Measurements from ENCODE around the gene MYO1F.

Gene MYO1F

GRCh38 chr19:8585894-8586750 is 8.9 kb upstream of the MYO1F start:
- Histone ChIP-seq H3K4me2 (ENCODE audit: low read length, poor library complexity, severe bottlenecking) (no peak overlapping the region), H3K36me3 (ENCODE audit: control insufficient read depth in 1 of 2, insufficient read depth in 2 of 2, low read depth in 1 of 2, low read length in 2 of 2) (peaks cover 0 to 24% of the 10 kb centered on the region in 2 experiments), H2BK5ac (ENCODE audit: low read depth, low read length, poor library complexity, severe bottlenecking) (no peak overlapping the region), H3K27ac (ENCODE audit: low read length, poor library complexity, severe bottlenecking) (no peak overlapping the region), H3K9me3 (ENCODE audit: control insufficient read depth, low read length) (no peaks in the 10 kb centered on the region), H2BK15ac (ENCODE audit: low read depth, poor library complexity, severe bottlenecking) (no peak overlapping the region), H3K14ac (ENCODE audit: low read length in 2 of 2) (no peak overlapping the region), H3K18ac (ENCODE audit: low read depth in 1 of 2, low read length in 2 of 2) (no peak overlapping the region), H3K79me1 (replicated peaks; ENCODE audit: low read length, poor library complexity, severe bottlenecking) (no peaks in the 10 kb centered on the region), H3K23ac (ENCODE audit: low read length in 2 of 2) (no peak overlapping the region), H3K4me3 (ENCODE audit: insufficient read depth in 1 of 2, low read depth in 1 of 2, low read length in 2 of 2) (peak overlapping the region in 1 of 2 experiments; percentile 14), H3K9ac (ENCODE audit: low read length) (no peak overlapping the region), H3K27me3 (ENCODE audit: control insufficient read depth in 1 of 2, insufficient read depth in 1 of 2, low read length in 2 of 2) (peaks cover 0 to 4% of the 10 kb centered on the region in 2 experiments), H3K4ac (ENCODE audit: low read depth in 1 of 2, low read length in 2 of 2) (no peak overlapping the region), H2BK120ac (ENCODE audit: low read depth, low read length) (no peak overlapping the region), H4K91ac (ENCODE audit: low read length) (no peak overlapping the region), H2BK12ac (ENCODE audit: low read length in 2 of 2) (no peak overlapping the region), H2AK5ac (ENCODE audit: low read length, severe bottlenecking) (no peak overlapping the region), H2AFZ (ENCODE audit: low read depth, low read length) (no peak overlapping the region), H4K8ac (ENCODE audit: low read length) (no peak overlapping the region), H3K4me1 (ENCODE audit: control insufficient read depth, insufficient read depth, low read depth, low read length) (peaks cover 2% of the 10 kb centered on the region)
- WGBS, result 69% methylated on average over 33 of the region's 34 CpGs
- peak; percentile 40 for DNase-seq

DNA sequence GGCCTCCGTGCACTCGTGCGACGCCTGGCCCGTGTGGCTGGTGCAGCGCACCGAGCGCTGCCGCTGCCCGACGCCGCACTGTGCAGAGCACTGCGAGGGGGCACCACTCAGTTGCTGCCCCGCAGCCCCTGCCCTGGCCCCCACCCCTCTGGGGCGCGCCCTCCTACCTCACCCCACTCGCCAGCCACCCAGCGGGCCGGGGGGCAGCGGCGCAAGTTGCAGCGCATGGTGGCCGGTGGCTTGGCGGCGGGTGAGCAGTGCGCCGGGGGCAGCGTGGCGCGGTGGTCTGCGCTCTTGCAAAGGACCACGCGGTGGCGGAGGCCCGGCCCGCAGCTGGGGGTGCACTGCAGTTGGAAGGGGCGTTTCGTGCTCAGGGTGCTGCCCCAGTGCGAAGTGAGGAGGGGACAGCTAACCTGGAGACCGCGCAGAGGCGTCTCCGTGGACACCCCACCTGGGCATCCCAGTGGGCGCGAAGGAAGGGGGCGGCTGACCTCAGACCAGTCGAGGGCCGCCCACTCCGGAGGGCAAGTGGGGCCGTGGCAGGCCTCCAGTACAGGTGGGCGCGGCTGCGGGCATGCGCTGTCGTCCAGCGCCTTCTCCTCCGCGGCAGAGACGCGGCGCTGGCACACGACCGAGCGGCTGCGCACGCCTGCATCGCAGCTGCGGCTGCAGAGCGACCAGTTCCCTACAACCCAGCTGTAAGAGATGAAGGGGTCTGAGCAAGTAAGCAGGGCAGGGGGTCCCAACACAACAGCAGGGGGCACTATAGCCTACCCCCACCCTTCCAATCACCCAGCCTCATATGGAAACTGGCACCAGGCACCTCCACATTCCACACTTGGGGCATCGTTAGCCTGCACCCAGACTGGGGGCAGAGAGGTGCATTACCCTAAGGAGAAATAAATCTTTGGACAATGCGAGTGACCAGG is 8.0 kb upstream of the MYO1F start:
- H3K9ac ChIP-seq (ENCODE audit: low read length), result no peak overlapping the region
- 96% methylated on average over 70 of the region's 71 CpGs for WGBS
- peak overlapping the region in 1 of 2 experiments; percentile 20 for H3K14ac ChIP-seq (ENCODE audit: low read length in 2 of 2)
- H2BK15ac ChIP-seq (ENCODE audit: low read depth, poor library complexity, severe bottlenecking), result no peak overlapping the region
- H3K9me3 ChIP-seq (ENCODE audit: control insufficient read depth, low read length), result no peaks in the 10 kb centered on the region
- peak overlapping the region in 1 of 2 experiments; percentile 34 for H2BK12ac ChIP-seq (ENCODE audit: low read length in 2 of 2)
- H3K23ac ChIP-seq (ENCODE audit: low read length in 2 of 2), result no peak overlapping the region
- no peak overlapping the region for H2BK5ac ChIP-seq (ENCODE audit: low read depth, low read length, poor library complexity, severe bottlenecking)
- peaks cover 0 to under 1% of the 10 kb centered on the region in 2 experiments for H3K27me3 ChIP-seq (ENCODE audit: control insufficient read depth in 1 of 2, insufficient read depth in 1 of 2, low read length in 2 of 2)
- no peak overlapping the region for H3K18ac ChIP-seq (ENCODE audit: low read depth in 1 of 2, low read length in 2 of 2)
- H3K79me1 ChIP-seq (replicated peaks; ENCODE audit: low read length, poor library complexity, severe bottlenecking), result no peaks in the 10 kb centered on the region
- H2BK120ac ChIP-seq (ENCODE audit: low read depth, low read length), result no peak overlapping the region
- no peak overlapping the region for H3K27ac ChIP-seq (ENCODE audit: low read length, poor library complexity, severe bottlenecking)
- no peak overlapping the region for H3K4me2 ChIP-seq (ENCODE audit: low read length, poor library complexity, severe bottlenecking)
- no peak overlapping the region for H2AFZ ChIP-seq (ENCODE audit: low read depth, low read length)
- no peak overlapping the region for H3K4me3 ChIP-seq (ENCODE audit: insufficient read depth in 1 of 2, low read depth in 1 of 2, low read length in 2 of 2)
- DNase-seq, result no peak
- no peak overlapping the region for H3K4ac ChIP-seq (ENCODE audit: low read depth in 1 of 2, low read length in 2 of 2)
- H4K8ac ChIP-seq (ENCODE audit: low read length), result no peak overlapping the region
- no peak overlapping the region for H2AK5ac ChIP-seq (ENCODE audit: low read length, severe bottlenecking)
- peaks cover 5% of the 10 kb centered on the region for H3K4me1 ChIP-seq (ENCODE audit: control insufficient read depth, insufficient read depth, low read depth, low read length)
- no peak overlapping the region for H4K91ac ChIP-seq (ENCODE audit: low read length)
- H3K36me3 ChIP-seq (ENCODE audit: control insufficient read depth in 1 of 2, insufficient read depth in 2 of 2, low read depth in 1 of 2, low read length in 2 of 2), result peaks cover 0 to 26% of the 10 kb centered on the region in 2 experiments

DNA sequence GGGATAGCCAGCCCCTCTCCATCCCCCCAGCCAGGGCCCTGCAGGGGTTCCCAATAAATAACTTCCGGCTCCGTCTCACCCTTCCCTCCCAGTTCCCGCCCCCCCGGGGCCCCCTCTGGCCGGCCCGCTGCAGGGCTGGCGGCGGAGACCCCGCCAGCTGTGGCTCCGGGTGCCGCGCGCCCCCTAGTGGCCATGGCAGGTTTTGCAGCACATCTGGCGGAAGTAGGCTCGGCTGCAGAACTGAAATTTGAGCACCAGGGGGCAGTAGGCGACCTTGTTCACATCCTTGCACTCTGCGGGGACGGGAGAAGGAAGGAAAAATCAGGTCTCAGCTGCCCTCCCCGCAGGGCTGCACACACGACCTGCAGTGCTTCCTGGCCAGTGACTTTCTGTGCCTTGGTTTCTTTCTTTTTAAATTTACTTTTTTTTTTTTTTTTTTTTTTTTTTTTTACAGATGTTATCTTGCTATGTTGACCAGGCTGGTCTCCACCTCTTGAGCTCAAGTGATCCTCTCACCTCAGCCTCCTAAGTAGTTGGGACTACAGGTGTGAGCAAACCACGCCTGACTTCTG is 3.6 kb upstream of the MYO1F start:
- H3K36me3 ChIP-seq (ENCODE audit: control insufficient read depth in 1 of 2, insufficient read depth in 2 of 2, low read depth in 1 of 2, low read length in 2 of 2), result peaks cover 0 to 19% of the 10 kb centered on the region in 2 experiments
- H3K27ac ChIP-seq (ENCODE audit: low read length, poor library complexity, severe bottlenecking), result no peak overlapping the region
- no peak overlapping the region for H2BK12ac ChIP-seq (ENCODE audit: low read length in 2 of 2)
- H2BK5ac ChIP-seq (ENCODE audit: low read depth, low read length, poor library complexity, severe bottlenecking), result no peak overlapping the region
- no peak overlapping the region for H3K4ac ChIP-seq (ENCODE audit: low read depth in 1 of 2, low read length in 2 of 2)
- no peak overlapping the region for H2BK120ac ChIP-seq (ENCODE audit: low read depth, low read length)
- H3K9ac ChIP-seq (ENCODE audit: low read length), result no peak overlapping the region
- DNase-seq, result peak; percentile 75
- no peak overlapping the region for H3K4me2 ChIP-seq (ENCODE audit: low read length, poor library complexity, severe bottlenecking)
- H3K4me3 ChIP-seq (ENCODE audit: insufficient read depth in 1 of 2, low read depth in 1 of 2, low read length in 2 of 2), result no peak overlapping the region
- H3K4me1 ChIP-seq (ENCODE audit: control insufficient read depth, insufficient read depth, low read depth, low read length), result peaks cover 7% of the 10 kb centered on the region
- no peak overlapping the region for H3K14ac ChIP-seq (ENCODE audit: low read length in 2 of 2)
- no peak overlapping the region for H2BK15ac ChIP-seq (ENCODE audit: low read depth, poor library complexity, severe bottlenecking)
- H3K23ac ChIP-seq (ENCODE audit: low read length in 2 of 2), result no peak overlapping the region
- H2AK5ac ChIP-seq (ENCODE audit: low read length, severe bottlenecking), result no peak overlapping the region
- H3K27me3 ChIP-seq (ENCODE audit: control insufficient read depth in 1 of 2, insufficient read depth in 1 of 2, low read length in 2 of 2), result peaks cover 12 to 16% of the 10 kb centered on the region in 2 experiments
- 5% methylated on average over 19 of the region's 21 CpGs for WGBS
- H3K18ac ChIP-seq (ENCODE audit: low read depth in 1 of 2, low read length in 2 of 2), result no peak overlapping the region
- H3K9me3 ChIP-seq (ENCODE audit: control insufficient read depth, low read length), result no peaks in the 10 kb centered on the region
- no peak overlapping the region for H2AFZ ChIP-seq (ENCODE audit: low read depth, low read length)
- H4K91ac ChIP-seq (ENCODE audit: low read length), result no peak overlapping the region
- no peak overlapping the region for H4K8ac ChIP-seq (ENCODE audit: low read length)
- H3K79me1 ChIP-seq (replicated peaks; ENCODE audit: low read length, poor library complexity, severe bottlenecking), result no peaks in the 10 kb centered on the region
